H1 (cell line): ENCODE results near the gene CLEC18B. TPM values are rescaled to one million over a fixed set of nuclear protein-coding genes. Genes with fewer than 3 reads are reported as not detected.
"Not testable (repeated sequence)": the region's sequence is repeated elsewhere in the genome, so short reads cannot be mapped to it uniquely, and the experiment has no call there.

Experiments used
- CTCF ChIA-PET: fragments of 300-600 bp; sonication (Branson Sonifier 250); formaldehyde crosslinking; loops from one replicate; lab custom pipeline; 2021; ENCODE audit not compliant: partially characterized antibody; lab: Charles Lee
- POLR2A ChIA-PET: fragments of 300-600 bp; sonication (Branson Sonifier 250); formaldehyde crosslinking; loops from one replicate; lab custom pipeline; 2021; ENCODE audit warnings: inconsistent platforms; ENCODE audit not compliant: partially characterized antibody; lab: Charles Lee
- DNase-seq, 2 experiments: peaks; one replicate each; pipeline versions ENCODE4 v3.0.0 to v3.0.0-alpha.2; 2010 to 2022; ENCODE audit warnings: low spot score in 2 of 2, low read depth in 1 of 2, mixed read lengths in 1 of 2
- FAIRE-seq: peaks from 2 replicates; lab custom pipeline; 2011; peaks lifted over from hg19 to GRCh38; lab: Jason Lieb, UNC
- H2AFZ ChIP-seq: 2 replicates; pipeline ENCODE4 v1.8.1; 2012; ENCODE audit warnings: low read length, inconsistent platforms
- H2AK5ac ChIP-seq: 2 replicates; pipeline ENCODE4 v1.6.1; 2013; ENCODE audit warnings: low read depth, low read length
- H2BK120ac ChIP-seq: replicated peaks from 2 replicates; pipeline ENCODE3; 2013; ENCODE audit warnings: low read depth, low read length, inconsistent platforms
- H2BK12ac ChIP-seq: 2 replicates; pipeline ENCODE4 v1.6.1; 2013; ENCODE audit warnings: low read depth, low read length
- H2BK15ac ChIP-seq: 2 replicates; pipeline ENCODE4 v1.6.1; 2013; ENCODE audit warnings: low read length
- H2BK20ac ChIP-seq: 2 replicates; pipeline ENCODE4 v1.6.1; 2013; ENCODE audit warnings: low read length
- H2BK5ac ChIP-seq: 2 replicates; pipeline ENCODE4 v1.6.1; 2013; ENCODE audit warnings: low read depth, low read length
- H3K14ac ChIP-seq: 2 replicates; pipeline ENCODE4 v1.6.1; 2013; ENCODE audit warnings: inconsistent platforms; ENCODE audit not compliant: insufficient read length
- H3K18ac ChIP-seq: 2 replicates; pipeline ENCODE4 v1.6.1; 2013; ENCODE audit warnings: low read length; ENCODE audit errors: extremely low read depth
- H3K23ac ChIP-seq: 2 replicates; pipeline ENCODE4 v1.6.1; 2013; ENCODE audit warnings: inconsistent platforms; ENCODE audit not compliant: insufficient read length
- H3K23me2 ChIP-seq: 2 replicates; pipeline ENCODE4 v1.6.1; 2013; ENCODE audit warnings: low read depth, low read length
- H3K27ac ChIP-seq: 2 replicates; pipeline ENCODE4 v1.6.1; 2011; ENCODE audit warnings: low read depth, low read length, inconsistent platforms
- H3K27me3 ChIP-seq, 4 experiments: replicated peaks in 1 of 4; 1 replicate in 1 of 4; 2 replicates in 3 of 4; pipeline versions ENCODE4 v1.6.1 to v1.8.1; 2011 to 2013; ENCODE audit warnings: low read length in 3 of 4, mild to moderate bottlenecking in 3 of 4, inconsistent platforms in 2 of 4, mixed read lengths in 2 of 4, moderate library complexity in 1 of 4; ENCODE audit not compliant: control insufficient read depth in 3 of 4, insufficient read depth in 3 of 4; ENCODE audit errors: extremely low read depth in 1 of 4
- H3K36me3 ChIP-seq, 4 experiments: 2 replicates each; pipeline versions ENCODE4 v1.6.1 to v1.8.1; 2011 to 2013; ENCODE audit warnings: mild to moderate bottlenecking in 4 of 4, low read length in 3 of 4, moderate library complexity in 2 of 4, control low read depth in 1 of 4, inconsistent platforms in 1 of 4; ENCODE audit not compliant: insufficient read depth in 4 of 4, control insufficient read depth in 2 of 4
- H3K4ac ChIP-seq: replicated peaks from 2 replicates; pipeline ENCODE3; 2013; ENCODE audit warnings: low read length, low read depth, mixed read lengths, inconsistent platforms; ENCODE audit not compliant: insufficient read length
- H3K4me1 ChIP-seq, 4 experiments: replicated peaks in 1 of 4; 1 replicate in 1 of 4; 2 replicates in 3 of 4; pipeline versions ENCODE4 v1.6.1 to v1.8.1; 2011 to 2013; ENCODE audit warnings: low read length in 3 of 4, inconsistent platforms in 2 of 4, mixed read lengths in 1 of 4; ENCODE audit not compliant: insufficient read depth in 4 of 4, control insufficient read depth in 3 of 4
- H3K4me2 ChIP-seq, 2 experiments: 2 replicates each; pipeline versions ENCODE4 v1.6.1 to v1.8.1; 2011 to 2013; ENCODE audit warnings: low read depth in 2 of 2, low read length in 2 of 2, control low read depth in 1 of 2, inconsistent platforms in 1 of 2, mild to moderate bottlenecking in 1 of 2; ENCODE audit not compliant: insufficient read depth in 1 of 2
- H3K4me3 ChIP-seq, 4 experiments: fragments of 200-600, 300-600 bp in 1 of 4; sonication (generic), shearing (Covaris generic), sonication (Bioruptor Twin) in 1 of 4; 2 replicates each; pipeline versions ENCODE4 v1.5.1 to v1.8.1; 2011 to 2016; ENCODE audit warnings: low read length in 4 of 4, low read depth in 3 of 4, control low read depth in 2 of 4, inconsistent platforms in 2 of 4, mild to moderate bottlenecking in 2 of 4, mixed read lengths in 1 of 4, moderate library complexity in 1 of 4; ENCODE audit not compliant: insufficient read depth in 2 of 4; ENCODE audit errors: extremely low read depth in 1 of 4
- H3K56ac ChIP-seq: replicated peaks from 2 replicates; pipeline ENCODE3; 2013; ENCODE audit warnings: low read depth, mild to moderate bottlenecking, mixed read lengths, low read length, inconsistent platforms; ENCODE audit not compliant: insufficient read length
- H3K79me1 ChIP-seq: 2 replicates; pipeline ENCODE4 v1.6.1; 2013; ENCODE audit warnings: low read depth, low read length, control low read depth
- H3K79me2 ChIP-seq, 2 experiments: 2 replicates each; pipeline versions ENCODE4 v1.6.1 to v1.8.1; 2012 to 2013; ENCODE audit warnings: low read length in 2 of 2, mild to moderate bottlenecking in 2 of 2, inconsistent platforms in 1 of 2; ENCODE audit not compliant: insufficient read depth in 2 of 2, control insufficient read depth in 1 of 2
- H3K9ac ChIP-seq, 4 experiments: replicated peaks in 1 of 4; 1 replicate in 1 of 4; 2 replicates in 3 of 4; pipeline versions ENCODE4 v1.6.1 to v1.8.1; 2011 to 2013; ENCODE audit warnings: low read depth in 3 of 4, low read length in 3 of 4, control low read depth in 2 of 4, mild to moderate bottlenecking in 2 of 4, moderate library complexity in 2 of 4, inconsistent platforms in 1 of 4; ENCODE audit errors: extremely low read depth in 1 of 4
- H3K9me3 ChIP-seq, 2 experiments: 2 replicates each; pipeline versions ENCODE4 v1.6.1 to v1.8.1; 2012 to 2013; ENCODE audit warnings: mild to moderate bottlenecking in 2 of 2, moderate library complexity in 2 of 2, control low read depth in 1 of 2, inconsistent platforms in 1 of 2, low read depth in 1 of 2, low read length in 1 of 2, mixed read lengths in 1 of 2; ENCODE audit not compliant: insufficient read depth in 2 of 2
- H4K20me1 ChIP-seq, 2 experiments: replicated peaks in 1 of 2; 2 replicates each; pipeline versions ENCODE3 to v1.8.1; 2011 to 2013; ENCODE audit warnings: inconsistent platforms in 2 of 2, low read length in 2 of 2, mild to moderate bottlenecking in 1 of 2; ENCODE audit not compliant: insufficient read depth in 2 of 2, control insufficient read depth in 1 of 2
- H4K5ac ChIP-seq: 2 replicates; pipeline ENCODE4 v1.6.1; 2013; ENCODE audit warnings: low read length, low read depth, mixed read lengths, inconsistent platforms; ENCODE audit not compliant: insufficient read length
- H4K8ac ChIP-seq: 2 replicates; pipeline ENCODE4 v1.8.0; 2013; ENCODE audit warnings: mild to moderate bottlenecking, moderate library complexity, low read length, inconsistent platforms; ENCODE audit not compliant: insufficient read depth; ENCODE audit errors: extremely low read depth
- H4K91ac ChIP-seq: replicated peaks from 2 replicates; pipeline ENCODE3; 2013; ENCODE audit warnings: low read length, mixed read lengths, inconsistent platforms; ENCODE audit not compliant: insufficient read length
- WGBS, 2 experiments: shearing (Covaris generic) in 1 of 2; methylation state at CpG; one replicate each; pipeline versions ENCODE4 v1.1.6 to v1.1.7; 2013 to 2015; ENCODE audit warnings: low lambda C conversion rate in 2 of 2, mixed read lengths in 2 of 2, inconsistent platforms in 1 of 2, low coverage in 1 of 2, missing lambda C conversion rate in 1 of 2; ENCODE audit not compliant: insufficient replicate concordance in 2 of 2, insufficient coverage in 1 of 2, insufficient read length in 1 of 2; ENCODE audit errors: extremely low coverage in 1 of 2, missing lambda C conversion rate in 1 of 2; 5-methylcytosine and 5-hydroxymethylcytosine counted together
- polyA plus RNA-seq, 7 experiments: library from polyadenylated mRNA; depleted of rRNA in 3 of 7; stranded (reverse) in 5 of 7; unstranded in 2 of 7; fragments of >200 nt in 5 of 7; fragments of 200-250 nt in 2 of 7; gene quantifications; 1 replicate in 5 of 7; 2 replicates in 1 of 7; 4 replicates in 1 of 7; pipeline versions ENCODE4 v1.2.1 to v1.2.3, GENCODE V29; 2011 to 2013; ENCODE audit warnings: missing spikeins in 2 of 7, mixed read lengths in 2 of 7
- total RNA-seq: library from RNA; stranded (reverse); fragmentation: NEBNext Ultra II Directional; extraction: Animal tissue kit (Norgen Biotek cat#: 25700); gene quantifications from 2 replicates; pipeline ENCODE4 v1.2.1, GENCODE V29; 2021

Gene CLEC18B
- total and polyA plus RNA-seq, 2 of the 8 experiments (the other 6 are each of a cell fraction or from before 2014, with no cell fraction given): 0.11 TPM; not detected in 1

- H3K14ac ChIP-seq, H2BK120ac ChIP-seq, H3K79me1 ChIP-seq, H3K4me2 ChIP-seq, H3K56ac ChIP-seq, H3K4me3 ChIP-seq, DNase-seq, H3K27ac ChIP-seq, H2BK20ac ChIP-seq, H2BK15ac ChIP-seq, H3K4me1 ChIP-seq, H4K8ac ChIP-seq, H4K91ac ChIP-seq, H3K79me2 ChIP-seq, CTCF ChIA-PET, H3K23ac ChIP-seq, FAIRE-seq, H3K18ac ChIP-seq, H3K4ac ChIP-seq, H2AFZ ChIP-seq, H4K5ac ChIP-seq, H3K9ac ChIP-seq, POLR2A ChIA-PET, H2AK5ac ChIP-seq, H2BK12ac ChIP-seq, H3K9me3 ChIP-seq, H2BK5ac ChIP-seq, H4K20me1 ChIP-seq, H3K27me3 ChIP-seq, H3K36me3 ChIP-seq, H3K23me2 ChIP-seq: not testable (repeated sequence)
- WGBS, 2 experiments: 94% methylated on average over 5 of the region's 15 CpGs; no CpG with 5 or more reads in 1 of the 2 experiments
These were observed 11.9 kb downstream of the CLEC18B start for GRCh38 chr16:74409185-74409981.
